ENCODE results near the gene SGCG.
"Not testable (repeated sequence)": the region's sequence is repeated elsewhere in the genome, so short reads cannot be mapped to it uniquely, and the experiment has no call there.

Gene SGCG

DNA sequence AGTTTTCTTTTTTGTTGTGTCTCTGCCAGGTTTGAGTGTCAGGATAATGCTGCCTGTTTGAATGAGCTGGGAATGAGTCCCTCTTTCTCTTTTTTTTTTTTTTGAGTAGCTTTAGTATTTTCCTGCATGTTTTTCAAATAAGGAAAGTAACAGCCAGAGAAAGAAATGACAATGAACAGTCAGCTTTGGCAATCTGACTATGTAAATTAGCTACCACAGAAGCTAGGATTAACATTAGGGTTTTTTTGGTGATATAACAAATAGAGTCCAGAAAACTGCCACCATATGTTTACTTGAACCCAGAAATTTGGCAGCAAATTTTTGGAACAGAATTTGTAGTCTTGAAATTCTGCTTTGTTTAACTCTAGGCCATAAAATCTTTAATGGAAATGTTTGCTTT, 50.5 kb downstream of the SGCG start:
- no peak for DNase-seq

DNA sequence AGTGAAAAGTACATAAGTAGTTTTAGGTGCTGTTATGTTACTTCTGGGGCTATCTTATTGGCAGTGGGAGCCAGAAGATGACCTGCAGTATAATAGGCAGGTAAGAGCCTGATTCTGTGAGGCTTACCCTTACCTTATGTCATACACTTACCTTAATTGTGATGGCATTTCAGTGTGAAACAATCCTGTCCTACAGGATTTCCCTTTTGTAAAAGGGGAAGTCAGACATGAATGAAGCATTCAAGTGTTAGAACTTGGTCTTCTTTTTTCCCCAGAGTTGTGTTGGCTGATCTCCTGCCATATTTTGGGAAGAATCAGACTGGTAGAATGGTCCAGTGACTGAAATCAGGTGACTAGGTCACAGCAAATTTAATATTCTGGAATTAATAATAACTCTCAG, 55.2 kb downstream of the SGCG start:
- DNase-seq, result no peak

DNA sequence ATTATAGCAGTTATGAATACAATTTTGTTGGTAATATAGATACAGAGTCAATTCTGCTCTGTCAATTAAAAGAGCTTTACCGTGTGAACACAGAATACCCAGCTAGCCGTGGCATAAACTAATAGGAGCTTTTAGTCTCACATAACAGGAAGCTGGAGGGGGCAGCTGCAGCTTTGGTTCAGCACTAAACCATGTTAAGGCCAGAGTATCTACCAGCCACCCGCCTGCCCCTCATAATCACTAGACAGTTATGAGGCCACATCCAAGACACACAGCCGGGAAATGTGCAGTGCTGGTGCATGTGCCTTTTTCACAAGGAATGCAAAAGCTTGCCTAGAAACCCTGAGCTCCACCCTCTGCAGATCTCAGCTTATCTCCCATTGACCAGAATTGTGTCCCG, 62.3 kb downstream of the SGCG start:
- DNase-seq, result no peak

DNA sequence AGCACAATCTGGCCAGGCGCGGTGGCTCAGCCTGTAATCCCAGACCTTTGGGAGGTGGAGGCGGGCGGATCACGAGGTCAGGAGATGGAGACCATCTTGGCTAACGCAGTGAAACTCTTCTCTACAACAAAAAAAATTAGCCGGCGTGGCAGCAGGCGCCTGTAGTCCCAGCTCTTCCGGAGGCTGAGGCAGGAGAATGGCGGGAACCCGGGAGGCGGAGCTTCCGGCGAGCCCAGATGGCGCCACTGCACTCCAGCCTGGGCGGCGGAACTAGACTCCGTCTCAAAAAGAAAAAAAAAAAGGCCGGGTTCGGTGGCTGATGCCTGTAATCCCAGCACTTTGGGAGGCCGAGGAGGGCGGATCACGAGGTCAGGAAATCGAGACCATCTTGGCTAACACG, 67.6 kb downstream of the SGCG start:
- not testable (repeated sequence) for DNase-seq

DNA sequence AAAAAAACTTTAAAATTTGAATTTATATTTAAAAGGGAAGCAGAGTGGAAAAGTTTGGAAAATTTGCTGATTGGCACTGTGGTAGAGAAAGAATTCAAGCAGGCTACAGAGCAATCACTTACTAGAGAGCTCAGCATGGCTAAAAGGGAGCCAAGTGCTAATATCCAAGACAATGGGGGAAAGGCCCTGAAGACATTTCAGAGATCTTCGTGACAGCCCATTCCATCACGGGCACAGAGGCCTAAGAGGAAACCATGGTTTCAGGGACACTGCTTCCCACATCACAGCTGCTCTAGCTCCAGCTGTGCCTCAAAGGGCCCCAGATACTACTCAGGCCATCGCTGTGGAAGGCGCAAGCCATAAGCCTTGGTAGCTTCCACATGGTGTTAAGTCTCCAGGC, 73.7 kb downstream of the SGCG start:
- no peak for DNase-seq

DNA sequence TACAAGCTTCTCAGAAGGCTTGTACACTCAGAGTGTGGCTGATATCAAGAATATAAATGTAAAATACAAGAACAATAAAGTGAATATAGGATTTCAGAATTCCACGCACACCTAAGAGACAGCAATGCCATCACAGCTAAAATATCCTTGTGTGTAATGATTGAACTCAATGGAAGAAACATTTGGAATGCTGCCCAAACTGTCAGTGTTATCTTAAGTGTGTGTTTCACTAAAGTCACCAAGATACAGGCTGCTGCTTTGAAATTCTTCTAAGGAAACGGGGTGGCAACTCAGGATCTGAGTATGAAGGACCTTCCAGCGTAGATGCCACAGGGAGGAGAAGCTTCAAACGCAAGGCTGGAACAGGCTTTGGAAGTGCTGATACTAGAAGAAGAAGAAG, 86.8 kb downstream of the SGCG start:
- no peak for DNase-seq

DNA sequence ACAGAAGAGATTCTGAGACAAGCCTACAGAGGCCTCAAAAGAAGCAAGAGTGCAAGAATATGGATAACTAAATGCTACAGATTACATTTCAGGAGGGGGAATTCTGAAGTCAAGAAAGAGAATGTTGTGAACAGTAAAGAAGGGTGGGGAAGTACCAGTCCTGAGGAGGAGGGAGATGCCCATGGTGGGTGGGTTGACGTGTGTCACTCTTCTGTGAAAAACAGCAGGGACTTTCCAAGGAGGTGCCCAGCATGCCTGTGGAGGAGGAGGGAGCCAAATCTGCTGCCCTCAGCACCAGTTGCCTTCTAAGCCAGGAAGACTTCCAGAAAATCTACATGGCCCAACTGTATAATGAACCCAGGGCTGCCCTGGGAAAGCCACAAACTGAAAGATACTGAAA, 87.7 kb downstream of the SGCG start:
- no peak for DNase-seq

DNA sequence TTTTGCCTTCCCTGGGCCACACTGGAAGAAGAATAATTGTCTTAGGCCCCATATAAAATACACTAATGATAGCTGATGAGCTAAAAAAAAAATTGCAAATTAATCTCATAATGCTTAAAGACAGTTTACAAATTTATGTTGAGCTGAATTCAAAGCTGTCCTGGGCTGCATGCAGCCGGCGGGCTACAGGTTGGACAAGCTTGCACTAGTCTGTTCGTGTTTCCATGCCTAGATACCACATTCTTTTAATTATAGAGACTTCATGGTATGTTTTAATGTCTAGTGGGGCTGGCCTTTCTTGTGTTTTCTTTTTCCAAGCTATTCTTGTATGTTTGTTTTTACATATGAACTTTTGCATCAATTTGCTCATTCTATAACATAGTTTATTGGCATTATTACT, 90.6 kb downstream of the SGCG start:
- no peak for DNase-seq

DNA sequence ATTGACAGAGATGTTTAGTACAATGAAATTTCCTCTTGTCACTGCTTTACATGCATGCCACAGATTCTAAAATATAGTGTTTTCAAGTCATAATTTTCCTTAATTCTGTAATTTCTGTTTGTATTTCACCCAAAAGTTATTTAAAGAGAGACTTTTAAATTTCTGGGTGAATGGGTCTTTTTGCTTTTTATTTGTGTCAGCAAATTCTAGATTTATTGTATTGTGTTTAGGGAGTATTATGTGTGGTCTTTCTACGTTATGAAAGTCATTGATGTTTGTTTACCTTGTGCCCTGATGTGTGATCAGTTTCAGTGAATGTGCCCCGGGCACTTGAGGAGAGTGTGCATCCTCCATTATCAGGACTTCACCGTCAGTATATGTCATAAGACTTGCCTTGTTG, 92.7 kb downstream of the SGCG start:
- DNase-seq, result no peak

DNA sequence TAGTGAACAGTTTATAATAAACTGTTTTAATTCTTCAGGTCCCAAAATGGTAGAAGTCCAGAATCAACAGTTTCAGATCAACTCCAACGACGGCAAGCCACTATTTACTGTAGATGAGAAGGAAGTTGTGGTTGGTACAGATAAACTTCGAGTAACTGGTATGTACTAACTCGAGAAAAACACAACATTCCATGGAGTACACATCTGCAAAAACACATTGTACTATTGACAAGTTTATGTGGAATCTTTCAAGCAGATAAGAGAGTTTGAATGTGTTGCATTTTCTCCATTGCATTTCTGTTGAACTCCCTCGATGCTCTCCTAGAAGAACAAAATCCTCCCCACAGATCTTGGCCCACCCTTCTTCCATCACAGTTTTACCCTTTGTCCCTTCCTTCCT, 98.5 kb downstream of the SGCG start:
- DNase-seq, result no peak

DNA sequence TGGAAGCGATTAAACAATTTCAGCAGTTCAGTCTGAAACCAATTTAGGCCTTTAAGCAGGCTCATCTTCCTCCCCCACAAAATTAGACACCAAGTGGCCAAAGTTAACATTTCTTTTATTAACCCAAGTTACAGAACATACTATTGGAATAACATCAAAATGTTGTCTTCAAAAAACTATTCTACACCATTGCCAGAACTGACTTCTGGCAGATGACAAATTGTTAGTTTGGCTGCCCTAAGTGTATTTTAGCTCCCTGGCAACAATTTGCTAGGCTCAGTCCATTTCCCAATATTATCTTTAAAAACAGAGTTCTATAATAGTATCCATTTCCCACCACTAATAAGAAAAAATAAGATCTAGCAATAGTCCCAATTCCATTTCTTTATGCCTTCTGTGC, 107.8 kb downstream of the SGCG start:
- no peak for DNase-seq

DNA sequence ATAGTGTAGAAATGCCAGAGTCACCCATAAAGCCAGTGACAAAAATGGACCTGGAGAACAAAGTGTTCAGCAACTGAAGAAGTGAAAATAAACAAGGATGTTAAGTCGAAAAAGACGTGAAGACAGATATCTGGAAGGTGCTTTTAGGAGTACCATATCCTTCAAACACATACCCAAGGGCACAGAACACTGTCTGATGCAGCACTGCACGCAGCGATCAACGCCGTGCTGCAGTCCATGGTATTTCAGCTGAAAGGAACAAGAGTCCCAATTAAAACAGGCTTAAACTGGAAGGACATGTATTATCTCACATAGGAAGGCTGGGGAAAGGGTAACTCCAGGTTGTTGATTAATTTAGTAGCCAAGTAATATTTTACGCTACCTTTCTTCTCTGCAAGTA, 108.2 kb downstream of the SGCG start:
- no peak for DNase-seq

DNA sequence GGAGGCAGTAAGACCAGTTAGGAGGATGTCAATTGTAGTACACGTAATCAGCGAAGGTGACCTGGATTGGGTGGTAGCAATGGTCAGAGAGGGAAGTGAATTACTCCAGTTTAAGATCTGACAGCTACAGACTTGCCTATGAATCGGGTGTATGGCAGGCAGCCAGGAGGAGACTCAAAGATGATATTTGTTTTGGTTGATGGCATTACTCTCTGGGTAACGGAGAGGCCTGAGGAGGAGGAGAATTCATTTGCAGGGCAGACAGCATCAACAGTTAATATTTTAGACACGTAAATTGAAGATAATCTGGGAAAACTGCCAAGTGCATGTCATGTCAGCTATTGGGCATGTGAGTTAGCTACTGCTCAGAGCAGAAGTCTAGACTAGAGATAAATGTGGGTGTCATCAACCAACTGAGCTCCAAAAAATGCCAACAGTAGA, 109.2 kb downstream of the SGCG start:
- DNase-seq, result peak; percentile 6

DNA sequence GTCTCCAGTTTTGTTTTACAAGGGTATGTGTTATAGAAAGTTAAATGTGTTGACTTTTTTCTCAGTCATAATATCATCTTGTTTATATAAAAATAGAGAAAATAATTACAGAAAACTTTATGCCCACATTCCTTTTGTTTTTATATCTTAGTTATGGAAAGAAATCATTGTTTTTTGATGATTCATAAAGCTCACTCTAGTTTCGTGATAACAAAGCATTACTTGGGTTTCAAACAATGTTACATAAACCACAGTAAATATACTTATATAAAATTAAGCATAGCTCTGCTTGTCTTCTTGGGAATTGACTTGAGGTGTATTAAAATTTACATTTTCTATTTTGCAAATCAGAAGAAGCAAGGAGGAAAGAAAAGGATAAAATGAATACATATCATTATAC, 111.8 kb downstream of the SGCG start:
- DNase-seq, result no peak

DNA sequence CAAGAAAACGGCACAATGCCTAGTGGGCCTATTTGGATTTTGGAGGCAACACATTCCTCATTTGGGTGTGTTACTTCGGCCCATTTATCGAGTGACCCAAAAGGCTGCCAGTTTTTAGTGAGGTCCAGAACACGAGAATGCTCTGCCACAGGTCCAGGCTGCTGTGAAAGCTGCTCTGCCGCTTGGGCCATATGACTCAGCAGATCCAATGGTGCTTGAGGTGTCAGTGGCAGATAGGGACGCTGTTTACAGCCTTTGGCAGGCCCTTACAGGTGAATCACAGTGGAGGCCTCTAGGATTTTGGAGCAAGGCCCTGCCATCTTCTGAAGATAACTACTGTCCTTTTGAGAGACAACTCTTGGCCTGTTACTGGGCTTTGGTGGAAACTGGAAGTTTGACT, 134.1 kb downstream of the SGCG start:
- not testable (repeated sequence) for DNase-seq

DNA sequence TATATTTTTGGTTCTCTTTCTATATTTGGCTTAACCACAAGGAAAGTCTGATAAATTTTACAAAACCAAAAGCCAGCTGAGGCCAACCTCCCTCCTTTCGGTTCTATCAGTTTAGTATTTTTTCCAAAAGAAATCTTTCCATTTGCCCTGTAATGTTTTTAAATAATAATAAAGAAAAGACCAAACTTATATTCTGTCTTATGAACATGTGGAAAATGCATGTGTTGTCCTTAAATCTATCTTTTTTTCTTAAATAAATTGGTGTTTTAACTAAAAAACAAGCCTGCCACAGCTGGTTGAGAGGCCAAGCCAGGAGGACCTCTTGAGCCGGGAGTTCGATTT, 139.1 kb downstream of the SGCG start:
- DNase-seq, result no peak

DNA sequence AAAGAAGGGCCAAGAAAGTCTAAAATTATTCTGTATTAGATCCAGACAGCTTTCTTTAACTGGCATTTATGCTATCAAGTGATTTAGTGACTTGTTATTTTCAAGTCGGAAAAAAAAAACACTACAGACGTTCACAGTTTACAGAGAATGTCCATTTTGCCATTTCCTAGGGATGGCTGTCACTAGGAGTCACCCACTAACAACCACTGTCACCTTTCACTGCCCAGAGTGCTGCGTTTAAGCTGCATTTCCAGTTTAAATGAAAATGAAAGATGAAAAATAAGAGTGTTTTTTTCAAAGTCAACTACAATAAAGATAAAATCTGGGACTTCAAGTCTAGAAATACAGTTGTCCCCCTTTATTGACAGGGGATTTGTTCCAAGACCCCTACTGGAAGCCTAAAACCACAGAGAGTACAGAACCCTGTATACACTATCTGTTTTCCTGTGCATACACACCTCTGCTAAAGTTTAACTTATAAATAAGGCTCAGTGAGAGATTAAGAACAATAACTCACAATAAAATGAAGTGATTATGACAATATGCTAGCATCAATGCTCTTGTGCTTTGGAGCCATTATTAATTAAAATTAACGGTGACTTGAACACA, 140.3 kb downstream of the SGCG start:
- no peak for DNase-seq

DNA sequence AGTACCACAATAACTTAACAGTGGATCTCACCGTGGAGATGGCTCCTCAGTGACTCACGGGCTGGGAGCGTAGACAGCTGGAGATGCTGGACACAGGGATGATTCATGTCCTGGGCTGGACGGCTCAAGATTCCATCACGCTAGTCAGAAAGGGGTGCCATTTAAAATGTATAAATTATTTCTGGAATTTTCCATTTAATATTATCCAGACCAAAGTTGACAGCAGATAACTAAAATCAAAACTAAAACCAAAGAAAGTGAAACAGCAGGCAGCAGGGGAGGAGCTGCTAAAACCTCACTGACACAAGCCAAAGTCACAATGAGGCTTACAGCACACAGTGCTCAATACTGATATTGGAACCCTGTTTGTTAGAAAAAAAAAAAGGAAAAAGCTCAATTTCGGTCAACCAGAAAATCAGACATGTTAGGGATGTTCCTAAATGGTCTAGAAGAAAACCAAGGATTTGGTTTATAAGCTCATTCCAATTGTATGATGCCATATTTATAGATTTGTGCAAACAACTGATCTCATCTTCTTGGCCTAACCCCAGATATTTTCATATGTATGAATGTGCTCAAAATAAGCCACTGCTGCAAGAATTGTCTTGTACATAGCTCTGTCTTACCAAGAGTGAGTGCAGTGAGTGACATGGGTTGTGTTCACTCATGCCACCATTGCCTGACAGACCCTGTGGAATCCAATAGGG, 140.9 kb downstream of the SGCG start:
- DNase-seq, result peak; percentile 0

DNA sequence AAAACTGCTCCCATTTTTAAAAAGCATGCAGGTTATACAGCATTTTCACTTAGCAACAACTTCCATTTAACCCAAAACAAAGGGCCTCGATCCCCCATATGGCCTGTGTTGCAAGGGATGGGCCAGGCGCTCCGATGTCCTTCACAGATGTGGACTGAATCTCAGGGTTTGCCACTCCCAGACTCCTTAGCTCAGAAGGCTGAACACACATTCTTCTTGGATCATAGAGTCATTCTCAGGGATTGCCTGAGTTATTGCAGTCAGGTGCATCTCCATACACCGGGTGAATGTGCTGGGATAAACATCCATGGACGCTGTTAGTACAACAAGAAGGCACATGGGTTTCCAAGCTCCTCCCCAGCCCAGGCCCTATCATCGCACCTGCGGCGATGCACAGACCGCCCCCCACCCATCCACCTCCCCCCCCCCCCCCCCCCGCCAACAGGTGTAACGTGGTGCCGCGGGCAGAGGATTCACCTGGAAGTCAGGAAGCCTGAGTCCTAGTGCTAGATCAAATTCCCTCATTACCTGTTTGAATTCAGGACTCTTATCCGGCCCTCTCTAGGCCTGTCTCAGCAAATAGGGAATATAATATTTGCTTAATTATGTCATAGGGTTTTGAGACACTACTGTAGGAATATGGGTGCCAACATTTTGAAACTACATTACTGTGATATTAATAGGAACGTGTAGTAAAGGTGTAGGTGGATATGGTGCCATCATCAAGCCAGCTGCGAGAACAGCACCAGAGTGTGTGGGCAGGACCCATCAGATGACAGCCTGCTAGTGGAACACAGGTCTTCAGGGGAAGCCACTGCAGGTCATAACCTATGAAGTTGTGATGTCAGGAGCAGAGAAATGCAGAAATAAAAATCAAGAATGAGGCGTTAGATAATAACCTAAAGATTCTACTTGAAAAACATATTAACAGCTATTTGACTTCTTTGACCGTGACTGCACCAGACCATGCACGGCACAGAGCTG, 141.9 kb downstream of the SGCG start:
- no peak for DNase-seq

DNA sequence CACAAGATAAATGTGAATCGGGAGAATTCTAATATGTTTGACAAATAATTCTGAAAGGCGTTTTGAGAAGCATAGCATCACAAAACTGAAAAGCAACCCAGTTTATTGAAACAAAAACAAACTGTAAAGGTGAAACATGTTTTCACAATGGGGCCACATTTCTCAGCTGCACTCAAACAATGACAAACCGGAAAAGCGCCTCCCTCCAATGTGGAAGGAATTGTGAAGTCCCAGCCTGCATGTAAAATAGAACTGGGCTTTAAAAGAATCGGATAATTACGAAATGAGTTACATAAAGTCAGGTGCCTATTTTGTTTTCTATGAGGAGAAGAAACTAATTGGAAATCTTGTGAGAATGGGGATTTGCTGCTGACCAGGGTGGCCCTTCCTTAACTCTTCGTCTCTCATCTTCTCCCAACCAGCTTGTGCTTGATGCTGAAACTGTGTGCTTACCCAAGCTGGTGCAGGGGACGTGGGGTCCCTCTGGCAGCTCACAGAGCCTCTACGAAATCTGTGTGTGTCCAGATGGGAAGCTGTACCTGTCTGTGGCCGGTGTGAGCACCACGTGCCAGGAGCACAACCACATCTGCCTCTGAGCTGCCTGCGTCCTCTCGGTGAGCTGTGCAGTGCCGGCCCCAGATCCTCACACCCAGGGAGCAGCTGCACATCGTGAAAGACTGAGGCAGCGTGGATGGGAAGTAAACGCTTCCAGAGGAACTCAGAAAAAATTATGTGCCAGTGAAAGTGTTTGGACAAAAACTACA, 143.3 kb downstream of the SGCG start:
- no peak for DNase-seq

DNA sequence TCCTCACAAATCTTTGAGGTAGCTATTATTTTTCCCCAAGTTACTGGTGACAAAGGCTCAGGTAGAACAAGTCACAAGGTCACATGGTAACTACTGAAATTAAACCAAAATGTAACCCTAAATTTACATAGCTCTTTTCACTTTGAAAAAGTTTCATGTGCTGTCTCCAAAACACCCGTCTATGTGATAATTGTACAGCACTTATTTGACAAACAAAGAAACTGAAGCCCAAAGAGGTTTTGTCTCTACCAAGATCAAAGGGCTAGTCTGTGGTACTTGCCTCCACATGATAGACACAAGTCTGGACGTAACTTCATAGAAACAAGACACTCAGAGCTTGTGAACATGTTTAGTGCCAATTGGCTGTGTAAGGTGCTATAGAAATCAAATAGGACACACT, 144.4 kb downstream of the SGCG start:
- no peak for DNase-seq

DNA sequence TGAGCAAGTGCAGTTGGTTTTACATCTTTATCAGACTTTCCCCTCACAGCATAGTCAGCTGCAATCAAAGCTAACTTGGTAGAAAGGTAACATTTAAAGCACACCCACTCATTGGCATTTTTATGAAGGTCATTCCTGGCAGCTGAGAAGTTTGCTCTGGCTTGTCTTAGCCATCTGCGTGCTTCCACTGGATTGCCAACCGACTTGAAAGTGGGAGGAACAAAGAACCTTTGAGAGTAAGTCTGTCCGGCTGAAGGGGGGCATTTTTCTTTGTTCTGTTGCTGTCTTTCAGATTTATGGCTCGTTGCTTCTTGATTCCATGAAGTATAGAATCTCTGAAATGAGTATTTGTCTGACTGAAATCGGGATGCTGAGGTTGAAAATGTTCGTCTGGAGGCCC, 149.6 kb downstream of the SGCG start:
- no peak for DNase-seq

DNA sequence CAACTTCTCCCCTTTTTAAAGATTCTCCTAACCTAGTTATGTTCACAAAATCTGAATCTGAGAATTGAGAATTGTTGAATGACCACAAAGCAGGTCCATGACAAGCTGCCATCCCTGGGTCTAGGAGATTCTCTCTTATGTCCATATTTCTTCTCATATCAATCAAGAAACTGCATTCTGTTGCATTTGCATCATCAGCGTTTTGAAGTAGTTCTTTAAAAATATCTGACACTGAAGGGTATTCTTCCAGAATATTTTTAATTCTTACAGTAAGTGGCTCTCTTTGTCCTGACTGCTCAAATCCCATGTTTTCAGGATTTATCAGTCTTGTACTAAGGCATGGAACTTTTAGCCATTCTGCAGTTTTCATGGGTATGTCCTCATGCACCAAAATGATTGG, 158.4 kb downstream of the SGCG start:
- DNase-seq, result no peak

Measured in NCI-H446 treated with DMSO at 0.1 percent for 48 hours (cell line).